Bone marrow (tissue), 2 donors: ENCODE results near the gene BCO2.
"Not testable (repeated sequence)": the region's sequence is repeated elsewhere in the genome, so short reads cannot be mapped to it uniquely, and the experiment has no call there.

Source experiments
- DNase-seq, 2 donors: peaks; one replicate each; lab custom pipeline; 2025; lab: John Stamatoyannopoulos, UW

BCO2 gene

DNA sequence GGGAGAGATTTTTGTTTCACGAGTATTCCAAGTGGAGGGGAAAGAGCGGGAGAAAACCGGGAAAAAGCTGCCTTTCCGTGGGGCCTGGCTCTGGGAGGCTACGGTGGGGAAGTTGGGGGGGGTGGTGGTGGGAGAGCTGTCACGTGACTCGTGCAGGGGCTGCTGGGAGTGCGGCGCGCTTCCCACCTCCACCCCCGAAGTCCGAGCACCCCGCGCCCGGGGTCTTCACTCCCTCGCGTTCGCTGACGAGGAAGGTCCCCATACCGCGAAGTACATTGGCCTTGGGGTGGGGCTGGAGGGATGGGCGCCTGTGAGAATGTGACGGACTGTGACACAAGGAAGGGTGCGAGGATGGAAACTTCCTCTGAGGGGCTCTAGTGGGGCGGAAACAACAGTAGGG lies 8.2 kb upstream of the BCO2 start, which contains the start of gene TEX12:
TEX12 (plus strand) TSS at position 228 of the 400 bp plus-strand sequence. CDS start 1,897 bp downstream, outside the sequence.
- no peak for DNase-seq

DNA sequence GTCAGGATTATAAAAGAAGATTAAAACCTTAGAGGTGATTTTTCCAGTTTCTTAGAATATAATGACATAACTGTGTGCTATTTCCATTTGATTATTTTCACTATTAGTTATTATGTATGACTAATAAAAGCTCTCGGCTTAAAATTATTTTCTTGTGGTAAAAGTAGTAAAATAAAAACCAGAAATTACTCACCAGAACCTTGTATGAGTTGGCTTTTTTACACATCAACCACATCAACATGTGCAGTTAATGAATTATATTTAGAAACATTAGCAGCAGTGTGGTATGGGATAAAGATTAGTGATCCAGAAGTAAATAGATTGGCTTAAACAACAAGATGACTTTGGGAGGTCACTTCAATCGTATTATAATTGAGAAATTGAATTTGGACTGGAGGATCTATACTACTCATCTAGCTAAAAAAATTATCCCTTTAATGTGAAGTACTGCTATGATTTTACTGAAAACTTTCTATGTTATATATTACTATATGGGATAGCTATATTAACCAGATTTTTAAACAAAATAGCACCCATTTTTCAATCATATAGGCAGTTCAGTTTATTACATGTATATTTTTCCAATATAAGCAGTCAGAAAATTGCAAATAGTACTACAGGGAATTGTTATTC lies 2.8 kb upstream of the BCO2 start:
- DNase-seq, result no peak

DNA sequence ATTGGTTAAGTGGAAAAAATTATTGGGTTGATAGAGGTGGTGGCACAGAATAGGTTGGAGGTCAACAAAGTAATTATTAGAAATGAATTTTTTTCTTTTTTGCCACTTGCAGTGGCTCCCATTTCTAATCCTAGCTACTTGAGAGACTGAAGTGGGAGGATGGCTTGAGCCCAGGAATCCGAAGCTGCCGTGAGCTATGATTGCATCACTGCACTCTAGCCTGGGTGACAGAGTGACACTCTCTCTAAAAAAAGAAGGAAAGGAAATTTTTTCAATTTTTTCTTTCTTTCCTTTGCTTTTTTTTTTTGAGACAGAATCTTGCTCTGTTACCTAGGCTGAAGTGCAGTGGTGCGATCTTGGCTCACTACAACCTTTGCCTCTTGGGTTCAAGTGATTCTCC lies 2.2 kb upstream of the BCO2 start:
- no peak for DNase-seq

DNA sequence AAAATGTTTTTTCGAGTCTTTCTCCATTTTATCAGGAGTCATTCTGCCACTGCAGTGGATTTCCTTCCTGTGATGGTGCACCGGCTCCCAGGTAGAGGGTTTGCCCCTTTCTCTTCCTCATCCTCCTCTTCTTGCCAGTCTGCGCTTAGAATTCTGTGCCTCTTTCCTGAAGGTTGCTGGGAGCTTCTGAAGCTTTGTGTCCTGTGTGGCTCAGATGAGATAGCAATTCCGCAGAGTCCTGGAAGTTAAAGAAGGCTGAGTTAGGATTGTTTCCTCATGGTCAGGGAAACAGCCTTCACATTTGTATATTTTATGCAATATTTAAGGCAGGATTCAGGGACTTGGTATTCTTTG lies 264 bp downstream of the BCO2 start:
- no peak for DNase-seq

DNA sequence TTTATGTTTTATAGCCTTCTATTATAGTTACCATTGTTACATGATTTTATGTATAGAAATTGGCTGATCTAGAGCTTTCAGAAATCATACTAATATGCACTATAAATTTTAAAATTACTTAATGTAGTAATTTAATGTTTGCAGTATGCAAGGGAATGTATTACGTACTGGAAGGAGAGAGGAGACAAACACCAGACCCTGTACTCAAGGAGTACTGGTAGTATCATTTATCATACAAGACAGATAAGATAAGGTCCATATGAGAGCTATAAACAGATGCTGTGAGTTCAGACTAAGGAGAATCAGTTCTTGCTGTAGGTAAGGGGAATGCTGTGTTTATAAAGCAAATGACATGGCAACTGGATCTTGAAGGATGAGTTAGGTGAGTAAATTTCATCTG lies 765 bp downstream of the BCO2 start:
- DNase-seq, result no peak

DNA sequence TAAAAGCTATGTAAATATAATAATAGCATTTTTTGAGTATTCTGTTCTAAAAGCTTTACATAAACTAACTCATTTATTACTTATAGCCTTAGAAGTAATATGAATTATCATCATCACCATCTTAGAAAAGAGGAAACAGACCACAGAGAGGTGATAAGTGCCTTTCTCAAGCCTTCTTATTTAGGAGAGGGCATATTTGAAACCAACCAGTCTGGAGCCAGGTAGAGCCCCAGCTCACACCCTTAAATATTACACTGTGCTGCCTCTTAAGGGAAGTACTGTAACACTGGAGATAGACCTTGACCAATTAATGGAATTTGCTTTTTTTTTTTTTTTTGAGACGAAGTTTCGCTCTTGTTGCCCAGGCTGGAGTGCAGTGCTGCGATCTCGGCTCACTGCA lies 2.3 kb downstream of the BCO2 start:
- DNase-seq, result no peak

DNA sequence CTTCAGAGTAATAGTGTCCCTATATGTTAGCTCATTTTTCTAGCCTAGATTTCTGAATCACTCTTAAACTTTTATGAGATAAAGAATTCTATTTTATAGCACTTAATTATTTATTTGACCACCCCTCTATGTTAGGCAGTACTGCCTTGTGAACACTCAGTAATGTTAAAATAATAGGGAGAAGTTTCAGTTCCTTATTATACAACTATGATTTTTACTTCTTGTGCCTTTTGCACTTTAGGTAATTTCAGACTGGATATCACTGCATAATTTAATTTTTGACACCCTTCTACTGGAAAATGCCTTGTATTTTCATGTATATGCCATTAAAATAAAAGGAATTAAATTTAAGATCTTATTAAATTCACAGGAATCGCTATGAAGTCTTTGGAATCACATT lies 3.1 kb downstream of the BCO2 start:
- DNase-seq, result no peak

DNA sequence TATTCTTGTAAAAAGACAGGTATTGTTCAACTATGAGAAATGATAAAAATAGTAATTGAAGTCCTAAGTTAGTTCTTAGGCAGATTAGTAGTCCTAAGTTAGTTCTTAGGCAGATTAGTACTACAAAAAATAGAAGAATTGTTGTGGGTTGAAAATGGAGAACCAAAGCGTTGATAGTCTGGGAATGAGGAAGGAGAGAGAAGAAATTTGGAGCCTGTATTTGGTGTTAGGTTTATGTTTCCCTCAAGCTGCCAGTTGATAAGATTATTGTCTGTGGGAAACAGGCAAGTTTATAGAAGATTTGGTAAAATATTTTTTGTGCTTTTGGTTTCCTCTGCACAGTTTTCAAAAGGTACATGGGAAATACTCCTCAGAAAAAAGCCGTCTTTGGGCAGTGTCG lies 3.6 kb downstream of the BCO2 start:
- no peak for DNase-seq

DNA sequence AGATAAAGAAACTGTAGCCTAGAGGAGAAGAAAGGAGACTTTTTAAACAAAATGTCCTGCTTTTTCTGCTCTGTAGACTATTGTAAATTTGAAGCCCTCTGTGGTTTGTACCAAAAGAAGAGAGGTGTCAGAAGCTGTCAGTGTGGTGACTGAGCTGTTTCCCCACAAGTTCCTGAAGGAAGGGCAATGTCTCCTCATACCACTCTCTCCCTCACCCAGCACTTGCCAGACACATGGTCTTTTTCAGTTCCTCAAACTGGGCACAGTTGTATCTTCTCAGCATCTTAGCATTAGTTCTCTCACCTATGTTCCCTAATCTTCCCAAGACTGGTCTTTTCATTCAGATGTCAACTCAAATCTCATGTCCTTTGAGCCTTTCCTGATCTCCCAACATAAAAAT lies 4.3 kb downstream of the BCO2 start:
- DNase-seq, result peak in 1 of 2 donors; percentile 77

DNA sequence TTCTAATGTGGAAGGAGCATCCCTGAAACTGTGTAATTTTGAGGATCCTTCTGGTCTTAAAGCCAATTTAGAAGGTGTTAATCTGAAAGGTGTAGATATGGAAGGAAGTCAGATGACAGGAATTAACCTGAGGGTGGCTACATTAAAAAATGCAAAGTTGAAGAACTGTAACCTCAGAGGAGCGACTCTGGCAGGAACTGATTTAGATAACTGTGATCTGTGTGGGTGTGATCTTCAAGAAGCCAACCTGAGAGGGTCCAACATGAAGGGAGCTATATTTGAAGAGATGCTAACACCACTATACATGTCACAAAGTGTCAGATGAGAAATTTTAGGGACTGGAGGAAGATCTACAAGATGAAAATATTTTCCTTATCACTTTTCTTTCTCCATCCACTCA lies 7.6 kb downstream of the BCO2 start:
- no peak for DNase-seq

DNA sequence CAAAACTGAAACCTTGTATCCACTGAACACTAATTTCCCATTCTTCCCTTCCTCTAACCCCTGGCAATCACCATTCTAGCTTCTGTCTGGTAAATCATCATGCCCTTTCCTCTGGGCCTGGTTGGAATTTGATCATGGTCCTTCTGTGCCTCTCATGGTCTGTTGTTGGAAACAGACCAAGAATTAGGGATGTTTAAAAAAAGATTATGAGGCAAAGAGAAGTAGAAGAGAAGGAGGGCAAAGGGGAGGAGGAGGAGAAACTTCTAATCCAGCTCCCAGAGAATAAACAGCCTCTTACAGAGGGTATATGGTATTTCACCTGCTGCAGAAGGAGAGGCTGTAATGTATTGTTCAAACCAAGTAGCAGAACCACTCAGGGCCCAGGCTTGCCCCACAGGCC lies 10.6 kb downstream of the BCO2 start:
- DNase-seq, result no peak

DNA sequence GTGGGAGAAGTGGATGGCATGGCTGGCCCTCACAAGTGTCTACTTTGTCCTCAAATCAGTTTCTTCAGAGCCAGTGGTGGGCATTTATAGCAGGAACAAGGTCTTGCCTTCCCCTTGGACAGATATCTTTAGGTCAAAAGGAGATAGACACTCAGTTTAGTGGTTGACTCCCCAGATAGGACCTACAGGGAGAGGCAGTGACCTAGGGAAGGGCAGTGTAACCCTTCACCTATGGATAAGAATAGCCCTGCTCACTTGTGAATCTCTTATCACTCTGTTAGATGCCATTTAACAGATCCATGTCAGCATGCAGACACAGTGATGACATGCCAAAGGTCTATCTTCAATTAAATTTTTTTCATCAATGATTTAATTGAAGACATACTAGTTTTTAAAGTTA lies 11.0 kb downstream of the BCO2 start:
- DNase-seq, result no peak

DNA sequence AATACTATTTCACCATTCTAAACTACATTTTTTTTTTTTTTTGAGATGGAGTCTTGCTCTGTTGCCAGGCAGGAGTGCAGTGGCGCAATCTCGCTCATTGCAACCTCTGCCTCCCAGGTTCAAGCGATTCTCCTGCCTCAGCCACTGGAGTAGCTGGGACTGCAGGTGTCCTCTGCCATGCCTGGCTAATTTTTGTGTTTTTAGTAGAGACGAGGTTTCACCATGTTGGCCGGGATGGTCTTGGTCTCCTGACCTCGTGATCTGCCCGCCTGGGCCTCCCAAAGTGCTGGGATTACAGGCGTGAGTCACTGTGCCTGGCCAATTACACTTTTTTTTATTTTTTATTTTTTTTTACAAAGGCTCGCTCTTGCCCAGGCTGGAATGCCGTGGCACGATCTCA lies 19.8 kb downstream of the BCO2 start:
- DNase-seq, result not testable (repeated sequence)

DNA sequence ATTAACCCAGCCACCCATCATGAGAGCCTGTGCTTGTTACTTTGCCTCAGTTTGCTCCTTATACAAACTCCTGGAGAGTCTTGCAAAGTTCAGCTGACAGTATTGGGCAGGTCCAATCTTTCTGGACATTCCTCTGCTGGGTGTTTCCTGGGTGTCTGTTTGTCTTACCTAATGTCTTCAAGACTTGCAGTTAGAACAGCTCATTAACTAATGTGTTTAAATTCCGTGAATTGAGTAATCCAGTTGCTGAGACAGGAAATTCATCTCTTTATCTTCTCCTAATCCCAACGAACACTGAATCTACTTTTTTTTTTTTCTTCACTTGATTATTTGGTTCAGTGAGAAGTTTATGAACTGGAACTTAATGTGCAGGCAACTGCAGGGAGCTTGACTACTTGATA lies 20.6 kb downstream of the BCO2 start:
- DNase-seq, result no peak

DNA sequence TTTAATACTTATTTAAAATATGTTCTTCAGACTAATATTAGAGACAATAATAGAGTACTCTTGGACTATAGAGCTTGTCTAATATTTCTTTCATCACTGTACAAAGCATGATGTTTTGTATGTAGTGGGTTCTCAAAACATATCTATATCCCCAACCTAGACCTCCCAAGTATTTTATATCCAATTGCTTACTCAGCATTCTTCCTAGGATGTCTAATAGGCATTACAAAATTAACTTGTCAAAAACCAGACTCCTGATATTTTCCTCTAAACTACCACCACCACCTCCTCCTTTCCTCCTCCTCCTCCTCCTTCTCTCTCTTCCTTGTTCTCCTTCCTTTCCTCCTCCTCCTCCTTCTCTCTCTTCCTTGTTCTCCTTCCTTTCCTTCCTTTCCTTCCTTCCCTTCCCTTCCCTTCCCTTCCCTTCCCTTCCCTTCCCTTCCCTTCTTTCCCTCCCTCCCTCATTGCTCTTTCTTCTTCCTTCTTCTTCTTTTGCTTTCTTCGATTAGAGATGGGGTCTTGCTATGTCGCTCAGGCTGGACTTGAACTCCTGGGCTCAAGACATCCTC lies 21.3 kb downstream of the BCO2 start:
- DNase-seq, result no peak

DNA sequence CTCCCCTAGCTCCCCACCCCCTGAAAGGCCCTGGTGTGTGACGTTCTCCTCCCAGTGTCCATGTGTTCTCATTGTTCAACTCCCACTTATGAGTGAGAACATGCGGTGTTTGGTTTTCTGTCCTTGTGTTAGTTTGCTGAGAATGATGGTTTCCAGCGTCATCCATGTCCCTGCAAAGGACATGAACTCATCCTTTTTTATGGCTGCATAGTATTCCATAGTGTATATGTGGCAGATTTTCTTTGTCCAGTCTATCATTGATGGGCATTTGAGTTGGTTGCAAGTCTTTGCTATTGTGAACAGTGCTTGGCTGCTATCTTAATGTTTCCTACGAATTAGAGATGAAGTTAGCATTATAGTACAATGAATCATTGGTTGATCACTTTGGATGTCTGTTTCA lies 23.8 kb downstream of the BCO2 start:
- DNase-seq, result not testable (repeated sequence)

DNA sequence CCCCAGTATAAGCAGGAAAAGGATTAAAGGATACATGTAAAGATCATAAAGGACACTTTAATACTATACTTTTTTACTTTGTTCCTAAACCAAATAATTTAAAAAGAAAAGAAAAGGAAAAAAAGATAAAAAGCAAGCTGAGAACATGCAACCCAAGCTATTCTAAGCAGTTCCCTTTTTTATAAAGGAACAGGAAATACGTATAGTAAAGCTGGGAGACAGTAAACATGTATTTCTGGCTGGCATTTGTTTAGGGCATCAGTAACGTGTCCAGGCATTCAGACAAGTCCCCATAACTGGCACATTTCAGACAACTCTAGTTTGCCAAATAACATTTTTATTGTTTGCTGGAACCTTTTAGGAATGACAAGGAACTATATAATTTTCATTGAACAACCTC lies 24.9 kb downstream of the BCO2 start:
- peak in 1 of 2 donors; percentile 44 for DNase-seq

DNA sequence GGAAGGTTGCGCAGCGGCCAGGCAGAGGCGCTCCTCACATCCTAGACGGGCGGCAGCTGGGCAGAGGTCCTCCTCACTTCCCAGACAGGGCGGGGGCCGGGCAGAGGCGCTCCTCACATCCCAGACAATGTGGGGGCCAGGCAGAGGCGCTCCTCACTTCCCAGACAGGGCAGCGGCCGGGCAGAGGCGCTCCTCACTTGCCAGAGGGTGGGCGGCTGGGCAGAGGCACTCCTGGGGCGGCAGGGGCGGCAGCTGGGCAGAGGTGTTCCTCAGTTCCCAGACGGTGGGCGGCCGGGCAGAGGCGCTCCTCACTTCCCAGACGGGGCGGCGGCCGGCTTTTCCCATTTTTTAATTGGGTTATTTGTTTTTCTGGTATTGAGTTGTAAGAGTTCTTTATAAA lies 30.8 kb downstream of the BCO2 start:
- no peak for DNase-seq

DNA sequence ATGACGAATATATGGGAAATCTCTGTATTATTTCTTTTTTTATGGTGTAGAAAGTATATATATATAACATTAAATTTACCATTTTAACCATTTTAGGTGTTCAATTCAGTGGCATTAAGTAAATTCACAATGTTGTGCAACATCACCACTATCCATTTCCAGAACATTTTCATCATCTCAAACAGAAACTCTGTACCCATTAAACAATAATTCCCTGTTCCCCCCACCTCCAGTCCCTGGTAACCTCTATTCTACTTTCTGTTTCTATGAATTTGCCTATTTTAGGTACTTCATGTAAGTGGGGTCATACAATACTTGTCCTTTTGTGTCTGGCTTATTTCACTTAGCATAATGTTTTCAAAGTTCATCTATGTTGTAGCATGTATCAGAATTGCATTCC lies 35.6 kb downstream of the BCO2 start:
- DNase-seq, result no peak

DNA sequence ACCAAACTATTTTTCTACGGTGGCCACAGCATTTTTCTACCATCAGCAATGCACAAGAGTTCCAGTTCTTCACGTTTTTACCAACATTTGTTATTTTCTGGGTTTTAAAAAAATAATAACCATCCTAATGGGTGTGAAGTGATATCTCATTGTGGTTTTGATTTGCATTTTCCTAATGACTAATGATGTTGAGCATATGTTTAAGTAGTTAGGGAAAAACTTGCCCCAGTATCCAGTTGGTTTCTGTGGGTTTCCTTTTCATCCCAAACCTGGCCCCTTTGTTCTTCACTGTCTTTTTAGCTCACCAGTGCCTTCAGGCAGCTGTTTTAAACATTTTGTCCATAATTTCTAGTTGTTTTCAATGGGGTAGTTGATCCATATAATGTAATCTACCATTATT lies 36.2 kb downstream of the BCO2 start:
- DNase-seq, result no peak

DNA sequence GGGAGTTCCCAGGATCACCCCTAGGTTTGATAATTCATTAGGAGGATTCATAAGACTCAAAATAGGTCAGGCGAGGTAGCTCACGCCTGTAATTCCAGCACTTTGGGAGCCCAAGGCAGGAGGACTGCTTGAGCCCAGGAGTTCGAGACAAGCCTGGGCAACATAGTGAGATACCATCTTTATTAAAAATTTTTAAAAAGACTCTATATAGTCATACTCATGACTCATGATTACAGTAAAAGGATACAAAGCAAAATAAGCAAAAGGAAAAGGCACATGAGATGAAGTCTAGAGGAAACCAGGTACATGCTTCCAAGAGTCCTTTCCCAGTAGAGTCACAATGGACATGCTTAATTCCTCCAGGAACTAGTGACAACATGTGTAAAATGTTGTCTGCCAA lies 37.0 kb downstream of the BCO2 start:
- no peak for DNase-seq

DNA sequence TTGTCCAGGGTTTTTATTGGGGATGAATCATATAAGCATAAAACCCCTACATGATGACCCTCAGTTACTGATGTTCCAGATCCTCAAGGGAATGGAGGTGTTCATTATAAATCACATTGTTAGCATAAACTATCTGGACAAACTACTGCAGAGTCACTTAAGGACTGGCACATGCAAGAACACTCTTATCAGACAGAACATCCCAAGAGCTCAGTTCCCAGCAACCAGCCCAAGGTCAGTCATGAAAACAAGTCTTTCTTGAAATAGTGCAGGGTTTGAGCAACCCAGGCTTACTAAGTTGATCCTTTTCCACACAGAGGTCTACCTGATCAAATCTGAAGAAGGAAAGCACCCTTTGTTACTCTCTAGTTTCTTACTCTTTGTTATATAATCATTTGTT lies 37.4 kb downstream of the BCO2 start:
- DNase-seq, result no peak

DNA sequence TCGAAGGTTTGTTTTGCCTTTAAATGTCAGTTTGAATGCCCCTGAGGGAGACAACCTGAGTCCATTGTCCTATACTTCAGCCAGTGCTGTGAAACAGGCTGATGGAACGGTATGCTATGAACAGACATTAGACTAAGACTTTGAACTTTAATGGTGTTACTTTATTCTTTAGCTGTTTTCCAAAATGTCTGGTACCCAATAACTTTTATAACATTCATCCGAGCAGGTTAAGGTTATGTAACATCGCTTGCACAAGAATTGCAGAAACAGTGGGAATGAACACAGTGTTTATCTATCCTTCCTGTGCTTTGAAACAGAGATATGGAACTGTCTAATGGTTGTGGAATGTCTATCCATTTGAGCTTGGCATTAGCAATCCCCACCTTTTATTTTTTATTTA lies 38.4 kb downstream of the BCO2 start:
- DNase-seq, result no peak

DNA sequence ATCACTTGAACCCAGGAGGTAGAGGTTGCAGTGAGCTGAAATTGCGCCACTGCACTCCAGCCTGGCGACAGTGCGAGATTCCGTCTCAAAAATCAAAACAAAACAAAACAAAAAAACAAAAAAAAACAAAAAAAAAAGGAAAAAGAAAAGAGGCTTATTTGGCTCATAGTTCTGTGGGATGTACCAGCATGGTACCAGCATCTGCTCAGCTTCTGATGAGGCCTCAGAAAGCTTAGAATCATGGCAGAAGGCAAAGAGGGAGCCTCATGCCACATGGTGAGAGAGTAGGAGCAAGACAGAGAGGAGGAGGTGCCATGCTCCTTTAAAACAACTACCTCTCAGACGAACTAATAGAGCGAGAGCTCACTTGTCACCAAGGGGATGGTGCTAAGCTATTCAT lies 40.3 kb downstream of the BCO2 start:
- DNase-seq, result no peak
